Type B pancreatic cell (in vitro differentiated cells): ENCODE data around the gene RBM38. TPM values are rescaled to one million over a fixed set of nuclear protein-coding genes. Genes with fewer than 3 reads are reported as not detected.

Source experiments
- DNase-seq: peaks from one replicate; pipeline ENCODE4 v3.0.0; 2021; ENCODE audit warnings: mixed read lengths; ENCODE audit not compliant: unreplicated experiment; ENCODE audit errors: extremely low spot score
- H3K27ac Mint-ChIP-seq: 2 replicates; pipeline ENCODE4 v1.8.0; 2021; ENCODE audit warnings: mild to moderate bottlenecking, mixed read lengths
- H3K27me3 Mint-ChIP-seq: 2 replicates; pipeline ENCODE4 v1.8.0; 2021; ENCODE audit warnings: mixed read lengths
- H3K36me3 Mint-ChIP-seq: 2 replicates; pipeline ENCODE4 v1.8.0; 2021; ENCODE audit warnings: mixed read lengths
- H3K4me1 Mint-ChIP-seq: one replicate; pipeline ENCODE4 v1.8.0; 2021; ENCODE audit warnings: mixed read lengths; ENCODE audit not compliant: unreplicated experiment
- H3K4me3 Mint-ChIP-seq: 2 replicates; pipeline ENCODE4 v1.8.0; 2021; ENCODE audit warnings: mild to moderate bottlenecking, mixed read lengths
- H3K9me3 Mint-ChIP-seq: 2 replicates; pipeline ENCODE4 v1.8.0; 2021; ENCODE audit warnings: mixed read lengths
- CTCF ChIP-seq: fragments of 200-600 bp; sonication (generic); conservative IDR thresholded peaks from 2 replicates; pipeline ENCODE4 v1.5.0; 2021; ENCODE audit warnings: antibody characterized with exemption, mild to moderate bottlenecking
- total RNA-seq: library from RNA; stranded (reverse); gene quantifications from 2 replicates; pipeline ENCODE4 v1.2.1, GENCODE V29; 2021; ENCODE audit warnings: low replicate concordance

RBM38 gene
- total RNA-seq, 1 donor from 2014 or later: 26.5 TPM

GRCh38 chr20:57407541-57407956 lies 16.4 kb downstream of the RBM38 start:
- Mint-ChIP-seq H3K36me3 (peaks cover 9% of the 10 kb centered on the region), H3K4me1 (peaks cover 11% of the 10 kb centered on the region), H3K9me3 (no peaks in the 10 kb centered on the region), H3K27me3 (no peaks in the 10 kb centered on the region), H3K4me3 (no peak overlapping the region), H3K27ac (no peak overlapping the region)
- DNase-seq: no peak
- TF ChIP-seq CTCF: no peak

GRCh38 chr20:57408131-57408530 lies 16.9 kb downstream of the RBM38 start:
- Mint-ChIP-seq H3K4me1 (peaks cover 11% of the 10 kb centered on the region), H3K36me3 (peaks cover 9% of the 10 kb centered on the region), H3K9me3 (no peaks in the 10 kb centered on the region), H3K27ac (no peak overlapping the region), H3K27me3 (no peaks in the 10 kb centered on the region), H3K4me3 (no peak overlapping the region)
- TF ChIP-seq CTCF: no peak
- no peak for DNase-seq

- H3K27me3 Mint-ChIP-seq: no peaks in the 10 kb centered on the region
- no peak for DNase-seq
- H3K36me3 Mint-ChIP-seq: peaks cover 9% of the 10 kb centered on the region
- H3K4me1 Mint-ChIP-seq: peaks cover 11% of the 10 kb centered on the region
- H3K27ac Mint-ChIP-seq: no peak overlapping the region
- H3K9me3 Mint-ChIP-seq: no peaks in the 10 kb centered on the region
- TF ChIP-seq CTCF: no peak
- H3K4me3 Mint-ChIP-seq: no peak overlapping the region
Observed at GRCh38 chr20:57408536-57409233, 17.5 kb downstream of the RBM38 start.

GRCh38 chr20:57409316-57409671 lies 18.1 kb downstream of the RBM38 start:
- TF ChIP-seq CTCF: no peak
- Mint-ChIP-seq H3K4me3 (no peak overlapping the region), H3K27me3 (no peaks in the 10 kb centered on the region), H3K36me3 (peaks cover 9% of the 10 kb centered on the region), H3K4me1 (peaks cover 11% of the 10 kb centered on the region), H3K9me3 (no peaks in the 10 kb centered on the region), H3K27ac (no peak overlapping the region)
- DNase-seq: no peak

GRCh38 chr20:57409672-57410397 lies 18.6 kb downstream of the RBM38 start:
- no peaks in the 10 kb centered on the region for H3K27me3 Mint-ChIP-seq
- no peaks in the 10 kb centered on the region for H3K9me3 Mint-ChIP-seq
- H3K4me1 Mint-ChIP-seq: peaks cover 11% of the 10 kb centered on the region
- TF ChIP-seq CTCF: no peak
- H3K27ac Mint-ChIP-seq: no peak overlapping the region
- no peak overlapping the region for H3K4me3 Mint-ChIP-seq
- DNase-seq: no peak
- H3K36me3 Mint-ChIP-seq: peaks cover 9% of the 10 kb centered on the region
